ENCODE results near the gene NKX1-1.
"Not testable (repeated sequence)": the region's sequence is repeated elsewhere in the genome, so short reads cannot be mapped to it uniquely, and the experiment has no call there.

The NKX1-1 gene

DNA sequence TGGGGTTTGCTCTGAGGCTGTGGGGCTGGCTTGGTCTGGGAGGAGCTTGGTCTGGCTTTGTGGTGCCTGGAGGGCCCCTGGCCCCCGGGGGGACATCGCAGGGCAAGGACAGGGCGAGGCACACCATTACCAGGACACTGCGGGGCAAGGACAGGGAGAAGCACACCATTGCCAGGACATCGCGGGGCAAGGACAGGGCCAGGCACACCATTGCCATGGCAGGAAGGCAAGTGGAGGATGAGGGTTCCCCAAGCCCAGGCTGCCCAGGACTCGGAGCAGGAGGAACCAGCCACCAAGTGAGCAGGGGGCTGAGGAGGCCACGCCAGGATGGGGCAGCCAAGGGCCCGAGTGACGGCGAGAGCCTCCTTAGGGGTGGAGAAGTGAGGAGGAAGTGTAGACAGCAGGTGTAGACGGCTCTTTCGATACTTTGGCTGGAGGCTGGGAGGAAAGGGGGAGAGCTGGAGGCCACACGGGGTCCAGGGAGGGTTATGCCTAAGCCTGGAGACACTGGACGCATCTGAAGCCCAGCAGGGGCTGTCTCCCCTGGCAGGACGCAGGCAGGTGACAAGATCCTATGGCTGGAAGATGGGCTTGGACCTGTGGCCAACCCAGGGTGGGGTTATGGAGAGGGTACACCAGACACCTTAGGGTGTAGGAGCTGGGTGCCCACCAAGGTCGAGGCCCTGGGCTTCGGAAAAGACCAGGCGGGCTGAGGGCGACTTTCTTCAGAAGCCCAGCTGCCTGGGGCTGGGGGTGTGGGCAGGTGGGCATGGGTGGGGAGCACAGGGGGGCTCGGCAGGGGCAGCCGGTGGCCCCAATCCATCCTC, 7.3 kb downstream of the NKX1-1 start:
- H3K9ac ChIP-seq (ENCODE audit: insufficient read length, low read depth), result no peak overlapping the region
- H3K9me3 ChIP-seq (ENCODE audit: insufficient read depth, low read length), result peaks cover 20% of the 10 kb centered on the region; the same call in 1 of the 2 replicates
- H3K4me3 ChIP-seq (ENCODE audit: insufficient read length, low read depth), result no peak overlapping the region
- peaks cover 15% of the 10 kb centered on the region for H3K4me1 ChIP-seq (ENCODE audit: insufficient read depth, insufficient read length)
- H3K27me3 ChIP-seq (ENCODE audit: insufficient read depth, insufficient read length), result peaks cover 46% of the 10 kb centered on the region
- TF ChIP-seq ZNF274 (IDR thresholded peaks at IDR 0.05; ENCODE audit: low read depth, low read length) (no peak), SUZ12 (IDR thresholded peaks at IDR 0.05; ENCODE audit: extremely low read depth, insufficient read depth, insufficient read length) (no peak), YY1 (IDR thresholded peaks at IDR 0.05; ENCODE audit: insufficient read depth, insufficient read length) (no peak)
- H3K36me3 ChIP-seq (ENCODE audit: insufficient read depth, insufficient read length, low read length), result peaks cover 16% of the 10 kb centered on the region
- no peak for DNase-seq (ENCODE audit: low read depth, low spot score)

DNA sequence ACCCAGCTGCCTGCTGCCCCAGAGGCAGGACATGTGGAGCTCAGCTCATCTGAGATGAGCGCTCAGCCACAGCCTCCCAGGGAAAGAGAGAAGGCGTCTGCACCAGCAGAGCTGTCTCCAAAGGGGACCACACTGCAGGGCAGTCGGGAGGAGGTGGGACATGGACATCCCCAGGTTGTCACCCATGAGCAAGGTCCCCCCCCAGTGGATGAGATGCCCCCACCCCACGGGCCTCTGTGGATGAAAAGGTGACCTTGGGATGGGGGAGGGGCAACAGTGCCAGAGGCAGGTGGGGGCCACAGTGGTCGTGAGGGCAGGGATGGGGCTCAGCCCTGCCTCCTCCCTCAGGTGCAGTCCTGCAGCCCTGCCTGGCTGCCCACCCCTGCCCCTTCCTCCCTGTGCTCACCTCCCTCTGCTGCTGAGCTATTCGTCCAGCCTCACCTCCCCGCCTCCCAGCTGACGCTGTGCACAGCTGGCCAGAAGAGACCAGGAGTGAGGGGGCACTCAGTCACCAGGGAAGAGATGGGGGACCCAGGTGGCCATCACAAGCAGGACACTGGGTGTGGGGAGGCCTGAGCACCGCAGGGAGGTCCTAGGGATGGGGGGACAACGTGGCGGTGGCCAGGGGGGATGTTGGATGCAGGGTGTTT, 9.3 kb downstream of the NKX1-1 start:
- H3K9me3 ChIP-seq (ENCODE audit: insufficient read depth, low read length), result peaks cover 20% of the 10 kb centered on the region; the same call in 1 of the 2 replicates
- H3K36me3 ChIP-seq (ENCODE audit: insufficient read depth, insufficient read length, low read length), result peaks cover 18% of the 10 kb centered on the region
- peaks cover 12% of the 10 kb centered on the region for H3K4me1 ChIP-seq (ENCODE audit: insufficient read depth, insufficient read length)
- DNase-seq (ENCODE audit: low read depth, low spot score), result no peak
- no peak overlapping the region for H3K9ac ChIP-seq (ENCODE audit: insufficient read length, low read depth)
- no peak overlapping the region for H3K4me3 ChIP-seq (ENCODE audit: insufficient read length, low read depth)
- peaks cover 26% of the 10 kb centered on the region for H3K27me3 ChIP-seq (ENCODE audit: insufficient read depth, insufficient read length)
- TF ChIP-seq SUZ12 (IDR thresholded peaks at IDR 0.05; ENCODE audit: extremely low read depth, insufficient read depth, insufficient read length), result no peak
- TF ChIP-seq YY1 (IDR thresholded peaks at IDR 0.05; ENCODE audit: insufficient read depth, insufficient read length), result no peak
- no peak for TF ChIP-seq ZNF274 (IDR thresholded peaks at IDR 0.05; ENCODE audit: low read depth, low read length)

DNA sequence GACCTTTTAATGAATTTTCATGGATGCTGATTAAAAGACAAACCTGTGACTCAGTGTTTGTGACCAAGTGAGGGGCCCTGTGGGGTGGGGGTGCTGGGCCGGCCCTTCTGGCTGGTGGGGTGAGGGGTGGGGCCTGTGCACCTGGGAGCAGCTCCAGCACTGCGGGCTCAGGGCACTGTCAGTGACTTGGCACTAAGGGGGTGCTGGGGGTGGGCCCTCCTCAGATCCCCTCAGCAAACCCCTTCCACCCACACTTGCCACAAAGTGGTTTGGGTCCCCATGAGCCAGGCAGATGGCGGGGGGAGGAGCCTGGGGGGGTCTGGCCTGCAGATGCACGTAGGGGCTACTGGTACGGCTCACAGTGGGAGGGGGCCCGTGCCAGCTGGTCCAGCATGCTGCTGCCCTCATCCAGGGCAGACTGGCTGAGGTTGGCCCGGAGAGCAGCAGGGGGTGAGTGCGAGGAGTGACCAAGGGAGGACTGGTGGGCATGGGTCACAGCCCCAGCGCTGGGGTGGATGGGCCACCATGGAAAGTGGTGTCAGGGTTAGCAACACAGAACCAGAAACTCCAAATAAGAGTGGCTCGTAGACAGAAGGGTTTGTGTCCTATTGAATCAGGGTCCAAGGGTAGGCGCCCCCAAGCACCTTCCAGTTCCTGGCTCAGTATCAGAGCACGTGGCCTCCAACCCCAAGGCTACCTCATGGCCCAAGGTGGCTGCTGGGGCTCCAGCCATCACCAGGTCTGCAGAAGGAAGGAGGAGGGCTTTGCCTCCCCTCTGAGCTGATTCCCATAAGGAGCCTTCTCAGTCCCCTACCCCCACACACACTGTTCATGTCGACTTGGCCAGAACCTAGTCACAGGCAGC, 10.1 kb downstream of the NKX1-1 start:
- Histone ChIP-seq H3K4me3 (ENCODE audit: insufficient read length, low read depth) (no peak overlapping the region), H3K9ac (ENCODE audit: insufficient read length, low read depth) (no peak overlapping the region), H3K9me3 (ENCODE audit: insufficient read depth, low read length) (peaks cover 20% of the 10 kb centered on the region; the same call in 1 of the 2 replicates), H3K4me1 (ENCODE audit: insufficient read depth, insufficient read length) (peaks cover 5% of the 10 kb centered on the region), H3K27me3 (ENCODE audit: insufficient read depth, insufficient read length) (peaks cover 19% of the 10 kb centered on the region), H3K36me3 (ENCODE audit: insufficient read depth, insufficient read length, low read length) (peaks cover 18% of the 10 kb centered on the region)
- no peak for DNase-seq (ENCODE audit: low read depth, low spot score)
- no peak for TF ChIP-seq SUZ12 (IDR thresholded peaks at IDR 0.05; ENCODE audit: extremely low read depth, insufficient read depth, insufficient read length)
- TF ChIP-seq ZNF274 (IDR thresholded peaks at IDR 0.05; ENCODE audit: low read depth, low read length), result no peak
- no peak for TF ChIP-seq YY1 (IDR thresholded peaks at IDR 0.05; ENCODE audit: insufficient read depth, insufficient read length)

DNA sequence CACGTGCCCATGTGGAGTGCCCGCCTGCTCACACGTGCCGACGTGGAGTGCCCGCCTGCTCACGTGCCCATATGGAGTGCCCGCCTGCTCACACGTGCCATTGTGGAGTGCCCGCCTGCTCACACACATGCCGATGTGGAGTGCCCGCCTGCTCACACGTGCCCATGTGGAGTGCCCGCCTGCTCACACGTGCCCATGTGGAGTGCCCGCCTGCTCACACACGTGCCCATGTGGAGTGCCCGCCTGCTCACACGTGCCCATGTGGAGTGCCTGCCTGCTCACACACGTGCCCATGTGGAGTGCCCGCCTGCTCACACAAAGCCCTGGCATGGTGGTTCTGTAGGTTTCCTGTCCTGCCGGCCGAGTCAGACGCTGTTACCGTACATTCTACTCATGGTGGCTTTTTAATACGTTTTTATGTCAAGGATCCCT, 10.8 kb downstream of the NKX1-1 start:
- H3K27me3 ChIP-seq (ENCODE audit: insufficient read depth, insufficient read length), result peaks cover 11% of the 10 kb centered on the region
- H3K4me1 ChIP-seq (ENCODE audit: insufficient read depth, insufficient read length); DNase-seq (ENCODE audit: low read depth, low spot score); H3K4me3 ChIP-seq (ENCODE audit: insufficient read length, low read depth); H3K9ac ChIP-seq (ENCODE audit: insufficient read length, low read depth): not testable (repeated sequence)
- H3K9me3 ChIP-seq (ENCODE audit: insufficient read depth, low read length), result peaks cover 20% of the 10 kb centered on the region; the same call in 1 of the 2 replicates
- H3K36me3 ChIP-seq (ENCODE audit: insufficient read depth, insufficient read length, low read length), result peaks cover 18% of the 10 kb centered on the region

DNA sequence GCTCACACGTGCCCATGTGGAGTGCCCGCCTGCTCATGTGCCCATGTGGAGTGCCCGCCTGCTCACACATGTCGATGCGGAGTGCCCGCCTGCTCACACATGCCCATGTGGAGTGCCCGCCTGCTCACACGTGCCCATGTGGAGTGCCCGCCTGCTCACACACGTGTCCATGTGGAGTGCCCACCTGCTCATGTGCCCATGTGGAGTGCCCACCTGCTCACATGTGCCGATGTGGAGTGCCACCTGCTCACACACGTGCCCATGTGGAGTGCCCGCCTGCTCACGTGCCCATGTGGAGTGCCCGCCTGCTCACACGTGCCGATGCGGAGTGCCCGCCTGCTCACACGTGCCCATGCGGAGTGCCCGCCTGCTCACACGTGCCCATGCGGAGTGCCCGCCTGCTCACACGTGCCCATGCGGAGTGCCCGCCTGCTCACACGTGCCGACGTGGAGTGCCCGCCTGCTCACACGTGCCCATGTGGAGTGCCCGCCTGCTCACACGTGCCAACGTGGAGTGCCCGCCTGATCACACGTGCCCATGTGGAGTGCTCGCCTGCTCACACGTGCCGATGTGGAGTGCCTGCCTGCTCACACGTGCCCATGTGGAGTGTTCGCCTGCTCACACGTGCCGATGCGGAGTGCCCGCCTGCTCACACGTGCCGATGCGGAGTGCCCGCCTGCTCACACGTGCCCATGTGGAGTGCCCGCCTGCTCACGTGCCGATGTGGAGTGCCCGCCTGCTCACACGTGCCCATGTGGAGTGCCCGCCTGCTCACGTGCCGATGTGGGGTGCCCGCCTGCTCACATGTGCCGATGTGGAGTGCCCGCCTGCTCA, 11.5 kb downstream of the NKX1-1 start:
- not testable (repeated sequence) for H3K4me1 ChIP-seq (ENCODE audit: insufficient read depth, insufficient read length); H3K9ac ChIP-seq (ENCODE audit: insufficient read length, low read depth); H3K27me3 ChIP-seq (ENCODE audit: insufficient read depth, insufficient read length); DNase-seq (ENCODE audit: low read depth, low spot score); H3K4me3 ChIP-seq (ENCODE audit: insufficient read length, low read depth)
- H3K9me3 ChIP-seq (ENCODE audit: insufficient read depth, low read length), result peaks cover 20% of the 10 kb centered on the region; the same call in 1 of the 2 replicates
- peaks cover 18% of the 10 kb centered on the region for H3K36me3 ChIP-seq (ENCODE audit: insufficient read depth, insufficient read length, low read length)

DNA sequence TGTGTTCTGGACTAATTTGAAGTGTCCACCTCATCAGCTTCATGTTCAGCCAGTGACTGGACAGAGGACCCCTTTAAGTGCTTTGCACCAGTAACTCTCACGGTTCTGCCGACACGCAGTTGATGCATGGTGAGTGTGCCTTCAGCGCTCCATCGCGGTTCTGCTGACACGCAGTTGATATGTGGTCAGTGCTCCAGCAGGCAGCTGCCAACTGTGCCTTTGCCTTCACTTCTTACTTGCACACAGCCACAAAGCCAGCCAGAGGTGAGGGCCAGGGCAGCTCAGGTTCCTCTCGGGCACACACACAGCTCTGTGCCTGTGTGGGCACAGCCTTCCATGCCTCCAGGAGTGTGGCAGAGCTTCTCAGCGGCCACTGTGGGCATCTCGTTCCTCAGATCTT, 12.4 kb downstream of the NKX1-1 start:
- peaks cover 2% of the 10 kb centered on the region for H3K27me3 ChIP-seq (ENCODE audit: insufficient read depth, insufficient read length)
- H3K4me3 ChIP-seq (ENCODE audit: insufficient read length, low read depth), result no peak overlapping the region
- TF ChIP-seq YY1 (IDR thresholded peaks at IDR 0.05; ENCODE audit: insufficient read depth, insufficient read length) (no peak), ZNF274 (IDR thresholded peaks at IDR 0.05; ENCODE audit: low read depth, low read length) (no peak), SUZ12 (IDR thresholded peaks at IDR 0.05; ENCODE audit: extremely low read depth, insufficient read depth, insufficient read length) (no peak)
- peaks cover 18% of the 10 kb centered on the region for H3K36me3 ChIP-seq (ENCODE audit: insufficient read depth, insufficient read length, low read length)
- peaks cover 22% of the 10 kb centered on the region; the same call in 1 of the 2 replicates for H3K9me3 ChIP-seq (ENCODE audit: insufficient read depth, low read length)
- DNase-seq (ENCODE audit: low read depth, low spot score), result no peak
- no peak overlapping the region for H3K9ac ChIP-seq (ENCODE audit: insufficient read length, low read depth)
- H3K4me1 ChIP-seq (ENCODE audit: insufficient read depth, insufficient read length), result no peaks in the 10 kb centered on the region

DNA sequence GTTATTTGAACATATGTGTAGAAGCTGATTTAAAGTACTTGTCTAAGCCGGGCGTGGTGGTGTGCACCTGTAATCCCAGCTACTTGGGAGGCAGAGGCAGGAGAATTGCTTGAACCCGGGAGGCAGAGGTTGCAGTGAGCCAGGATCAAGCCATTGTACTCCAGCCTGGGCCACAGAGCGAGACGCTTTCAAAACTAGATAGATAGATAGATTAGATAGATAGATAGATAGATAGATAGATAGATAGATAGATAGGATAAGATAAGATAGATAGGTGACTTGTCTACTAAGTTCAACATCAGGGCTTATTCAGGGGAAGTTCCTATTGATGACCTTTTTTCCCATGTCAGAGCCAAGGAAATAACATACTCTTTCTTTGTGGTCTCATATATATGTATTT, 12.9 kb downstream of the NKX1-1 start:
- Histone ChIP-seq H3K36me3 (ENCODE audit: insufficient read depth, insufficient read length, low read length) (peaks cover 18% of the 10 kb centered on the region), H3K9me3 (ENCODE audit: insufficient read depth, low read length) (peaks cover 22% of the 10 kb centered on the region; the same call in 1 of the 2 replicates)
- not testable (repeated sequence) for H3K27me3 ChIP-seq (ENCODE audit: insufficient read depth, insufficient read length); H3K4me1 ChIP-seq (ENCODE audit: insufficient read depth, insufficient read length); DNase-seq (ENCODE audit: low read depth, low spot score); H3K4me3 ChIP-seq (ENCODE audit: insufficient read length, low read depth); H3K9ac ChIP-seq (ENCODE audit: insufficient read length, low read depth)
